C4-2B (cell line): ENCODE measurements around the gene NFIA.

Experiments used
- ZFX ChIP-seq: fragments of 450-650 bp; IDR thresholded peaks from 2 replicates; pipeline ENCODE4 v1.6.1; 2017
- TF ChIP-seq, protein P1 (sequence below): fragments of 450-650 bp; conservative IDR thresholded peaks from 2 replicates; pipeline ENCODE4 v1.5.1; 2017; ENCODE audit warnings: mild to moderate bottlenecking

DNA sequence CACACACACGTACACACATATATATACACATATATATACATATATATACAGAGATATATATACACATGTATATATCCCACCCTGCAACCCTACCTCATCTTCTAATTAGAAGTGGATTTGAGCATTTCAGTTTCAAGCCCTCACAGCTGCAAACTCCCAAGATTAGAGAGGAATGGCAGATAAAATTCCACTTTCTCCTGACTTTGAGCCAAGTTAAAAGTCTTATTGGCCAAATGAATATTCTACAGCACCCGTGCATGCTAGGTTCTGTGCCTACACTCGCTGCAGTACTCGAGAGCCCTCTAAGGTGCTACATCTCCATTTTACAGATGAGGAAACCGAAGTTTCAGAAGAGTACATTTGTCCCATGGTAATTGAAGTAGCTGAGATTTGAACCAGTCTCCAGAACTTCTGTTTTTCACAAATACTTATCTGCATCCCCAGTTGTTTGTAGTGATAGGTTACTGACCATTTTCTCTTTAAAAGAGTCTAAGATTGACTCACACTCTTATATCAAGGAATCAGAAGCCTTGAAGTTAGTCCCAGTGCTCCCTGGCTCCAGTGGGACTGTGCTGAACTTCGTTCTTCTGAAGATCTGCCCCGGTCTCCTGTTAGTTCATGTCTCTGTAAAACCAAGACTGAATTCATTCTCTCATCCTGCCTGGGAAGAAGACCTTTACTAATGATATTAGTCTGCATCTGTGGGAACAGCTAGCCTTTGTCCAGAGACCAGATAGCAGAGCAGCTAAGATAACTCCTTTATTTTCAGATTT, 350.4 kb downstream of the NFIA start:
- TF ChIP-seq, protein P1, sequence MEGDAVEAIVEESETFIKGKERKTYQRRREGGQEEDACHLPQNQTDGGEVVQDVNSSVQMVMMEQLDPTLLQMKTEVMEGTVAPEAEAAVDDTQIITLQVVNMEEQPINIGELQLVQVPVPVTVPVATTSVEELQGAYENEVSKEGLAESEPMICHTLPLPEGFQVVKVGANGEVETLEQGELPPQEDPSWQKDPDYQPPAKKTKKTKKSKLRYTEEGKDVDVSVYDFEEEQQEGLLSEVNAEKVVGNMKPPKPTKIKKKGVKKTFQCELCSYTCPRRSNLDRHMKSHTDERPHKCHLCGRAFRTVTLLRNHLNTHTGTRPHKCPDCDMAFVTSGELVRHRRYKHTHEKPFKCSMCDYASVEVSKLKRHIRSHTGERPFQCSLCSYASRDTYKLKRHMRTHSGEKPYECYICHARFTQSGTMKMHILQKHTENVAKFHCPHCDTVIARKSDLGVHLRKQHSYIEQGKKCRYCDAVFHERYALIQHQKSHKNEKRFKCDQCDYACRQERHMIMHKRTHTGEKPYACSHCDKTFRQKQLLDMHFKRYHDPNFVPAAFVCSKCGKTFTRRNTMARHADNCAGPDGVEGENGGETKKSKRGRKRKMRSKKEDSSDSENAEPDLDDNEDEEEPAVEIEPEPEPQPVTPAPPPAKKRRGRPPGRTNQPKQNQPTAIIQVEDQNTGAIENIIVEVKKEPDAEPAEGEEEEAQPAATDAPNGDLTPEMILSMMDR = no peak
- no peak for TF ChIP-seq ZFX
